ENCODE measurements around the gene PRSS33.

The PRSS33 gene

GRCh38 chr16:2830355-2830695 is 43.0 kb upstream of the PRSS33 start:
- TF ChIP-seq L3MBTL2 (conservative IDR thresholded peaks at IDR 0.05): no peak
- TF ChIP-seq BHLHE40 (IDR thresholded peaks at IDR 0.05; ENCODE audit: borderline replicate concordance): no peak
- TF ChIP-seq NFRKB (IDR thresholded peaks at IDR 0.05): no peak
- TF ChIP-seq HDGF (IDR thresholded peaks at IDR 0.05; ENCODE audit: borderline replicate concordance): no peak
- no peak for TF ChIP-seq LEF1 (IDR thresholded peaks at IDR 0.05; ENCODE audit: borderline replicate concordance)
- no peak for TF ChIP-seq ARNT (IDR thresholded peaks at IDR 0.05)
- TF ChIP-seq FOXM1 (IDR thresholded peaks at IDR 0.05; ENCODE audit: borderline replicate concordance): no peak
- TF ChIP-seq FOXA1 (IDR thresholded peaks at IDR 0.05): no peak
- ChIA-PET CTCF (interaction anchor here (0.8 kb wide), 1 partner anchor 9 kb away, joined by 4 read pairs; no protein-coding TSS in a partner anchor), POLR2A (no interaction called here)
- no peak for DNase-seq (ENCODE audit: extremely low spot score)

GRCh38 chr16:2829501-2830354 is 42.4 kb upstream of the PRSS33 start, which contains the start of gene ZG16B:
TSS of gene ZG16B (plus strand) at chr16:2830303. CDS start at chr16:2830442, 139 bp downstream.
- ChIA-PET POLR2A (no interaction called here), CTCF (interaction anchor here (0.8 kb wide), 1 partner anchor 10 kb away, joined by 4 read pairs; no protein-coding TSS in a partner anchor)
- TF ChIP-seq FOXK2 (IDR thresholded peaks at IDR 0.05) (no peak), NFRKB (IDR thresholded peaks at IDR 0.05) (no peak), BHLHE40 (IDR thresholded peaks at IDR 0.05; ENCODE audit: borderline replicate concordance) (no peak), FOXM1 (IDR thresholded peaks at IDR 0.05; ENCODE audit: borderline replicate concordance) (no peak), TARDBP (IDR thresholded peaks at IDR 0.05) (no peak), PKNOX1 (IDR thresholded peaks at IDR 0.05) (no peak), ELF4 (IDR thresholded peaks at IDR 0.05) (no peak), ARNT (IDR thresholded peaks at IDR 0.05) (no peak), FOXA1 (IDR thresholded peaks at IDR 0.05) (no peak)
- DNase-seq (ENCODE audit: extremely low spot score): no peak

- TF ChIP-seq TARDBP (IDR thresholded peaks at IDR 0.05): no peak
- TF ChIP-seq ARNT (IDR thresholded peaks at IDR 0.05): no peak
- TF ChIP-seq FOXA1 (IDR thresholded peaks at IDR 0.05): no peak
- no peak for TF ChIP-seq L3MBTL2 (conservative IDR thresholded peaks at IDR 0.05)
- TF ChIP-seq ELF4 (IDR thresholded peaks at IDR 0.05): no peak
- no peak for TF ChIP-seq CTBP1 (IDR thresholded peaks at IDR 0.05; ENCODE audit: borderline replicate concordance)
- TF ChIP-seq PKNOX1 (IDR thresholded peaks at IDR 0.05): no peak
- no peak for TF ChIP-seq SP1 (IDR thresholded peaks at IDR 0.05)
- CTCF ChIA-PET: no interaction called here
- DNase-seq (ENCODE audit: extremely low spot score): no peak
- POLR2A ChIA-PET: no interaction called here
These were observed 41.6 kb upstream of the PRSS33 start for GRCh38 chr16:2828876-2829430.

GRCh38 chr16:2828521-2828840 is 41.1 kb upstream of the PRSS33 start:
- DNase-seq (ENCODE audit: extremely low spot score): no peak
- POLR2A ChIA-PET: no interaction called here
- TF ChIP-seq LEF1 (IDR thresholded peaks at IDR 0.05; ENCODE audit: borderline replicate concordance) (no peak), NFRKB (IDR thresholded peaks at IDR 0.05) (no peak), ARNT (IDR thresholded peaks at IDR 0.05) (no peak), FOXA1 (IDR thresholded peaks at IDR 0.05) (no peak), SP1 (IDR thresholded peaks at IDR 0.05) (no peak), SUZ12 (IDR thresholded peaks at IDR 0.05) (no peak), PKNOX1 (IDR thresholded peaks at IDR 0.05) (no peak), ELF4 (IDR thresholded peaks at IDR 0.05) (no peak), TARDBP (IDR thresholded peaks at IDR 0.05) (no peak), ZNF384 (IDR thresholded peaks at IDR 0.05) (no peak)
- CTCF ChIA-PET: no interaction called here

GRCh38 chr16:2827831-2828520 is 40.6 kb upstream of the PRSS33 start:
- TF ChIP-seq ARNT (IDR thresholded peaks at IDR 0.05) (no peak), TARDBP (IDR thresholded peaks at IDR 0.05) (no peak), HDGF (IDR thresholded peaks at IDR 0.05; ENCODE audit: borderline replicate concordance) (no peak), L3MBTL2 (conservative IDR thresholded peaks at IDR 0.05) (no peak), ZNF384 (IDR thresholded peaks at IDR 0.05) (no peak), FOXM1 (IDR thresholded peaks at IDR 0.05; ENCODE audit: borderline replicate concordance) (no peak), ELF4 (IDR thresholded peaks at IDR 0.05) (no peak), SUZ12 (IDR thresholded peaks at IDR 0.05) (no peak), CTBP1 (IDR thresholded peaks at IDR 0.05; ENCODE audit: borderline replicate concordance) (no peak), PKNOX1 (IDR thresholded peaks at IDR 0.05) (no peak), FOXK2 (IDR thresholded peaks at IDR 0.05) (no peak)
- CTCF ChIA-PET: no interaction called here
- no peak for DNase-seq (ENCODE audit: extremely low spot score)
- POLR2A ChIA-PET: interaction anchor here (0.6 kb wide), 1 partner anchor 146 kb away, joined by 3 read pairs; no protein-coding TSS in a partner anchor
